HG03097 (cell line): ENCODE results near the gene DMRTC2.

Experiments used
- ATAC-seq: cut with Tn5 transposase; IDR thresholded peaks from one replicate; pipeline ENCODE4 v1.9.1; 2021; ENCODE audit not compliant: unreplicated experiment, low FRiP score

The DMRTC2 gene

DNA sequence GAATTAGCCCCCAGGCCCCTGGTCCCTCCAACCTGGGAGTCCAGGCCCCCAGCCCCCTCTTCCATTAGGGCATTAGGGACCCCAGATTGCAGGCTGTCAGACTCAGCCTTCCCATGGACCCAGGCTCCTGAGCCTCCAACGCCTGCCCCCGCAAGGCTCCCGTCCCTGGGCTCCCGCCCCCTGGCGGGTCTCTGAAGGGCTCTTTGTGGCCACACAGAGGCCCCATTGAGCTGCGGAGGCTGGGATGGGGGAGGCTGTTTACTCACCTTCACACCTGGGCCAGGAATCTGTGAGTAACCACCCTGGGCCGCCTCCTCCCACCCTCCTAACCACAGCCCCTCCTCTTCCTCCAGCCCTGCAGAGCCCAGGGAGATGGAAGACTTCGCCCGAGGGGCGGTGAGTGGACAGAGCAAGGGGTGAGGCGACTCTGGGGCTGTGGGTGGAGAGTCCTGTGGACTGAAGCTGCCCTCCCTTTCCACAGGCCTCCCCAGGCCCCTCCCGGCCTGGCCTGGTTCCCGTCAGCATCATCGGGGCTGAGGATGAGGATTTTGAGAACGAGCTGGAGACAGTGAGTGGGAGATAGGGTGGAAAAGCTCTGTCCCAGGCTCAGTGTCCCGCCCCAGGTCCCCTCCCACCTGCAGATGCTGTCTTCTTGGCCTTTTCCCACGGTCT lies 43.0 kb downstream of the DMRTC2 start:
- no peak for ATAC-seq

DNA sequence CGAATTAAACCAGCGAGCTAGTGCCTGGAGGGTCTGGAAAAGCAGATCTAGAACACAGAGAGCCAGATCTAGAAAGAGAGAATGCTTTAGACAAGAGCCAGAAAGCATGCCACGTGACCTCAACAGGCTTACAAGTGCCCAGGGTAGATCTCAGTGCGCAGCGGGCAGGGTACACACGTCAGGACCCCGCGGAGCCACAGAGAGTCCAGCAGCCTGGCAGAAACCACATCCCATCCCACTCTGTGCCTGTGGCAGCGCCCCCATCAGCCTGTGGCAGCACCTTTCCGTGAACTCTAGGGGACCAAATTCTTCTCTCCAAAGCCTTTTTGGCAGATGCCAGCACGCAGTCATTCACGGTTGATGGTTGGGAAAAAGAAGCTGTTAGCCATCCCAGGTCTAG lies 44.1 kb downstream of the DMRTC2 start:
- ATAC-seq = no peak

DNA sequence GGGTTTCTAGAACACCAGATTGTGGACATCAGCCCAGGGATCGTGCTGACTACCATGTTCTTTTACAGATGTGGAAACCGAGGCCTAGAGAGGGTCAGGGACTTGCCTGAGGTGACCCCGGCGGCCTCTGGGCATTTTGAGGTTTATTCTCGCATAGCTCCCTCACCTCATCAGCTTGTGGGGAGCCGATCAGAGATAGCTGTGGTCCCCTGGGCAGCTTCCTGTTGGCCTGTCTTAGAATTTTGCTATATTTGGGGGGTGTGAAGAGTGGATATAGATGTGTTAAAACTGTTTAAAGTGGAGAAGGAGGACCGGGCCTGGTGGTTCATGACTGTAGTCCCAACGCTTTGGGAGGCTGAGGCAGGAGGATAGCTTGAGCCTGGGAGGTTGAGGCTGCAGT lies 45.1 kb downstream of the DMRTC2 start:
- ATAC-seq = no peak

DNA sequence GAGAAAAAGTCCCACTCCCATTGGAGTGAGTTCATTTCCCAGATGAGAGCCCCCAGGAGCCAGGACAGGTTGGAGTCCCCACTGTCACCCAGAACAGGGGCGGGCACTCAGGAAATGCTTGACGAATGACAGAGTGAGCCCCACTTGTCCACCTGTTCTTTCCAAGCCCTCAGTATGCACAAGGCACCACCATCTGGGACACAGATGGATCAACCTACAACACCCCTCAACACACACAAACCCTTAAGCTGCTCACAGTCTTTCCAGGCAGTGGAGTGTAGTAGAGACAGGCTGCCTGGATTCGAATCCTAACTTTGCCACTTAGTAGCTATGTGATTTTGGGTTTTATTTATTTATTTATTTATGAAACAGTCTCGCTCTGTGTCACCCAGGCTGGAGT lies 46.1 kb downstream of the DMRTC2 start:
- no peak for ATAC-seq

DNA sequence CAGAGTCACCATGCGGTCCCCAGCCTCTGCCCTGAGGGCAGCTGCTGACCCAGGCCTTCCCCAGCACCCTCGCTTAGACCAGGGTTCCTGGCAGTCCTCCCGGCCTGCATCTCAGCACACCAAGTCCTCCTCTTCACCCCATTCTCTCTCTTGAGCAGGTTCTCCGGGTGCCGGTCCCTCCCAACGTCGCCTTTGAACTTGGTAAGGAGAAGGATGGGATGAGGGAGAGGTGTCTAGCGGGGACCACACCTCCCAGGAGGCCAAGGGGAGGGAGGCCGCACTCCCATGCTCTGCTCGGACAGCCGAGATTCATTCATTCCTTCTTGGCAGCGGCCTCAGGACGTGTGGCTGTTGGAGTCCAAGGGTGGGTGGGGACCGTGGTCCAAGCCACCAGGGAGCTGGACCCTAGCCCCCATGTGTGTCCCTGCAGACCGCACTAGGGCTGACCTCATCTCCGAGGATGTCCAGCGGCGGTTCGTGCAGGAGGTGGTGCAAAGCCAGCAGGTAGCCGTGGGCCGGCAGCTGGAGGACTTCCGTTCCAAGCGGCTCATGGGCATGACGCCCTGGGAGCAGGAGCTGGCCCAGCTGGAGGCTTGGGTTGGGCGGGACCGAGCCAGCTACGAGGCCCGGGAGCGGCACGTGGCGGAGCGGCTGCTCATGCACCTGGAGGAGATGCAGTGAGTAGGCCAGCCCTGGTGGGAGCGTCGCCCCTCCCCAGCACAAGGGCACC lies 47.5 kb downstream of the DMRTC2 start:
- no peak for ATAC-seq

DNA sequence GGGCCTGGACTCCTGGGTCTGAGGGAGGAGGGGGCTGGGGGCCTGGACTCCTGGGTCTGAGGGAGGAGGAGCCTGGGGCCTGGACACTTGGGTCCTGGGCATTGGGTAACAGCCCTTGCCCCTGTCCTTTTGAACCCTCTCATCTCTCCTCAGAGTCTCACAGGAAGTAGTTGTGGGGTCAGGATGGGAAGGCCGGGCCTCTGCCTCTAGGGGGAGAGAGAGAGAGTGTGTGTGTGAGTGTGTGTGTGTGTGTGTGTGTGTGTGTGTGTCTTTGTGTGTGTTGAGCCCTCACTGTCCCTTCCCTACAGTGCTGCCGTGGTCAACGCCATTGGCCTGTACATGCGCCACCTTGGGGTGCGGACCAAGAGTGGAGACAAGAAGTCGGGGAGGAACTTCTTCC lies 49.1 kb downstream of the DMRTC2 start:
- no peak for ATAC-seq

DNA sequence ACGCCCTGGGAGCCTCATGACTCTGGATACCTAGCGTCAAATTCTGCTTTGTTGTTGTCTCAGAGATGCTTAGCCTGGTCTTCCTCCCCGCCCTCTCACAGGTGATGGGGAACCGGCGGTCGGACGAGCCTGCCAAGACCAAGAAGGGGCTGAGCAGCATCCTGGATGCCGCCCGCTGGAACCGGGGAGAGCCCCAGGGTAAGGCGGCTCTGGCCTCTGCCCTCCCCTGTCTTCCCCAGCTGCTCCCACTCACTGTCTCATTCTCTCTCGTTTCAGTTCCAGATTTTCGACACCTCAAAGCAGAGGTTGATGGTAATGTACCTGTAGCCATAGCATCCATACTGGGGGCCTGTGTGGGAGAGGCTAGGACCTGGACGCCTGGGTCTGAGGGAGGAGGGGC lies 49.5 kb downstream of the DMRTC2 start:
- no peak for ATAC-seq

DNA sequence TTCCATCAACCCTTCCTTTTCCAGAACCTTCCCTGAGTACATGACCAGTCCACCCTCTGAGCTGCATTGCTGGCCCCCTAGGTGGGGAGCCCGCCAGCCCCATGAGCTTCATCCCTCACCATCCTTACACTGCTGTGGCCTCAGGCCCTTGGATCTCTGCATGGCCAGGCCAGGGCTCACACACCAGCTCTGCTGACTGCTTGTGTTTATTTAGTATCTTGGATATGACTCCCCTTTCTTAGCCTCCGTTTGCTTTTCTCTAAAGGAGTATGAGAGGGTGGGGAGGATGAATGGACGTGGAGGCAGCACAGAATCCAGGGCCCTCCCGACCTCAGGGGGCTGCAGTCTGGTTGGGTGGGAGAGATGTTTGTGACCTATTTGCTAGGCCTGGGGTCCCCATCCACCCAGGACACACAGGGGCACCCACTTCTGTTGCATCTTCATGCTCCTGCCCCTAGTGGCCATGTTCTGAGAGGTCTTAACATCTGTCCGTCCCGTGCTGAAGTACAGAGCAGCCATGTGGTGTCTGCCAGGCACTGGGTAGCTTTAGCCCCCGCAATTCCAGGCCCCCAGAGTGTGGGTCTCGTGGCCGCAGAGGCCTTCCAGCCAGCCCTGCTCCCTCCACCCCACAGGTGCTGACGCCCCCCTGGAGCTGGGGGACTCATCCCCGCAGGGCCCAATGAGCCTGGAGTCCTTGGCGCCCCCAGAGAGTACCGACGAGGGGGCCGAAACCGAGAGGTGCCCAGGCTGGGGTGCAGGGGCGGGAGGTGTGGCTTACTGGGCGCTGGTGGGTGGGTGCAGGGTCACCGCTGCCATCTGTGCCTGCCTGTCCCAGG lies 51.1 kb downstream of the DMRTC2 start:
- no peak for ATAC-seq

DNA sequence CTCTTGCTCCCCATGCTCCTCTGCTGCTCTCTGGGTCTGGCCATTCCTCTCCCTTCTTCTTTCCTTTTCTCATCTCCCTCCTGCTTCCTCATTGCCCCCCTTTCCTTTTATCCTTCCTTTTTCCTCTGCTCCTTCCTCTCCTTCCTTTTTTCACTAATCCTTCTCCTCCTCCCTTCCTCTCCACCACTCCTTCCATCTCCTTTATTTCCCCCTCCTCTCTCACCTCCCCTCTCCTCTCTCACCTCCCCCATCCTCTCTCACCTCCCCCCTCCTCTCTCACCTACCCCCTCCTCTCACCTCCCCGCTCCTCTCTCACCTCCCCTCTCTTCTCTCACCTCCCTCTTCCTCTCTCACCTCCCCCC lies 51.7 kb downstream of the DMRTC2 start:
- ATAC-seq = no peak

DNA sequence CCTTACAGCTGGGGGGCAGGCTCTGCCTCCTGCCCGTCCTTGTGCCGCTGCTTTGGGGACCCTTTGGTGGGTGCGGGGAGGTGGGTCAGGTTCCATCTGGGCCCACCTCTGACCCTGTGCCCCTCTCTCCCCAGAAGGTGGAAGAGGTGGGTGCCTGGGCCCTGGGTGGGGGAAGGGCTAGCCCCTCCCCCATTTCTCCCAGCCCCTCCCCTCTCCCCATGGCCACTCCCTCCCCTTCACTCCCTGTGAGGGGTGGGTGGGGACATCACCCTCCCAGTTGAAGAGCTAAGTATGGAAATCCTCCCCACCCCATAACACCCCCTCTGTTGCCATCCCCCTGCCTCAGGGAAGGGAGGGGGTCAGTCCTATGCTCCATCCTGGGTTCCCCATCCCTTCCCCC lies 52.3 kb downstream of the DMRTC2 start:
- no peak for ATAC-seq

DNA sequence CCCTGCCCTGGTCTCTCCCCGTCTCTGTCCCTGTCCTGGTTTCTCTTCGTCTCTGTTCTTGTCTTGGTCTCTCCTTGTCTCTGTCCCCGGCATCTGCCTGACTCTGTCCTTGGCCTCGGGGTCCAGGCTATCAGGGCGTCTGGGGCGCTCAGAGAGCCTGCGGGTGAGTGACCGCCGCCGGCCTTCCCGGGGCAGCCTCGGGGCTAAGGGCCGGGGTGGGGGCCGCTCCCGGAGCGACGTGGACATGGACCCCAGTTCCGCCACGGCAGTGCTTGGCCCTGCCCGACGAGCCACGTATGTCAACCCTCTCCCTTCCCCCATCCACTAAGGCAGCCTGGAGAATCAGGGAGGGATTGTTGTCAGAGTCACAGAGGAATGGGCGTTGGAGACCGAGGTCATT lies 53.0 kb downstream of the DMRTC2 start:
- no peak for ATAC-seq

DNA sequence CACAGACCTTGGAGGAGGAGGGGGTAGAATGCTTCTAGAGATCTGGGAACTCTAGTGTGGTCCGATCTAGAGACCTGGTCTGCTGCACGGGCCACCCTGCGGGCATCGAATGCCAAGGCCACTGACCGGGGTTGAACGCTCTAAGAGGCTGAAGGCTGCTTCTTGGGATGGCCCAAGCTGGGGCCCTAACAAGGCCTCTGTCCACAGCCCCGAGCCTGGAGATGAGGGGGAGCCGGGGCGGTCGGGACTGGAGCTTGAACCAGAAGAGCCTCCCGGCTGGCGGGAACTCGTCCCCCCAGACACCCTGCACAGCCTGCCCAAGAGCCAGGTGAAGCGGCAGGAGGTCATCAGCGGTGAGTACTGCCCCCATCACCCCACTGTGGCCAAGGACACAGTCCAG lies 53.4 kb downstream of the DMRTC2 start:
- no peak for ATAC-seq
